ENCODE results near the gene TBC1D2B.
"Not testable (repeated sequence)": the region's sequence is repeated elsewhere in the genome, so short reads cannot be mapped to it uniquely, and the experiment has no call there.

DNA sequence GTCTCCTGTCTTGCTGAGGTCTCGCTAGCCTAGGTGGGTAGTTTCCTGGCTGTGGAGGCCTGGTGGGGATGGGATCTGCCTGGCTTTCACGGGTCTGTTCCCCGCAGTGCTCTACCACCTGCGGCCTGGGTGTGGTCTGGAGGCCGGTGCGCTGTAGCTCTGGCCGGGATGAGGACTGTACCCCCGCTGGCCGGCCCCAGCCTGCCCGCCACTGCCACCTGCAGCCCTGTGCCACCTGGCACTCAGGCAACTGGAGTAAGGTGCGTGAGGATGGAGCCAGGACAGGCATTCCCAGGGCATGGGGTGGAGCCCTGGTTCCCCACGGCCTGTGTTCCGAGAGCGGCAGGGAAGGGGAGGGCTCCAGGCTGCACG is 89.8 kb downstream of the TBC1D2B start:
- TF ChIP-seq, protein P1, sequence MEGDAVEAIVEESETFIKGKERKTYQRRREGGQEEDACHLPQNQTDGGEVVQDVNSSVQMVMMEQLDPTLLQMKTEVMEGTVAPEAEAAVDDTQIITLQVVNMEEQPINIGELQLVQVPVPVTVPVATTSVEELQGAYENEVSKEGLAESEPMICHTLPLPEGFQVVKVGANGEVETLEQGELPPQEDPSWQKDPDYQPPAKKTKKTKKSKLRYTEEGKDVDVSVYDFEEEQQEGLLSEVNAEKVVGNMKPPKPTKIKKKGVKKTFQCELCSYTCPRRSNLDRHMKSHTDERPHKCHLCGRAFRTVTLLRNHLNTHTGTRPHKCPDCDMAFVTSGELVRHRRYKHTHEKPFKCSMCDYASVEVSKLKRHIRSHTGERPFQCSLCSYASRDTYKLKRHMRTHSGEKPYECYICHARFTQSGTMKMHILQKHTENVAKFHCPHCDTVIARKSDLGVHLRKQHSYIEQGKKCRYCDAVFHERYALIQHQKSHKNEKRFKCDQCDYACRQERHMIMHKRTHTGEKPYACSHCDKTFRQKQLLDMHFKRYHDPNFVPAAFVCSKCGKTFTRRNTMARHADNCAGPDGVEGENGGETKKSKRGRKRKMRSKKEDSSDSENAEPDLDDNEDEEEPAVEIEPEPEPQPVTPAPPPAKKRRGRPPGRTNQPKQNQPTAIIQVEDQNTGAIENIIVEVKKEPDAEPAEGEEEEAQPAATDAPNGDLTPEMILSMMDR (IDR thresholded peaks at IDR 0.05; ENCODE audit: low read depth, low read length, missing input control), result not testable (repeated sequence)
- not testable (repeated sequence) for TF ChIP-seq EGR1 (IDR thresholded peaks at IDR 0.05; ENCODE audit: low read depth in 2 of 2); RXRA (IDR thresholded peaks at IDR 0.05); FOXA1 (IDR thresholded peaks at IDR 0.05); GABPA (IDR thresholded peaks at IDR 0.05 in 1 of 2, conservative IDR thresholded peaks at IDR 0.05 in 1 of 2); FOXA2 (IDR thresholded peaks at IDR 0.05); SP1 (IDR thresholded peaks at IDR 0.05); HNF4G (IDR thresholded peaks at IDR 0.05); JUND (IDR thresholded peaks at IDR 0.05); YY1 (IDR thresholded peaks at IDR 0.05); RAD21 (IDR thresholded peaks at IDR 0.05)
- TF ChIP-seq, protein P2, sequence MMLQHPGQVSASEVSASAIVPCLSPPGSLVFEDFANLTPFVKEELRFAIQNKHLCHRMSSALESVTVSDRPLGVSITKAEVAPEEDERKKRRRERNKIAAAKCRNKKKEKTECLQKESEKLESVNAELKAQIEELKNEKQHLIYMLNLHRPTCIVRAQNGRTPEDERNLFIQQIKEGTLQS (IDR thresholded peaks at IDR 0.05), result not testable (repeated sequence)
- TF ChIP-seq, protein P3, sequence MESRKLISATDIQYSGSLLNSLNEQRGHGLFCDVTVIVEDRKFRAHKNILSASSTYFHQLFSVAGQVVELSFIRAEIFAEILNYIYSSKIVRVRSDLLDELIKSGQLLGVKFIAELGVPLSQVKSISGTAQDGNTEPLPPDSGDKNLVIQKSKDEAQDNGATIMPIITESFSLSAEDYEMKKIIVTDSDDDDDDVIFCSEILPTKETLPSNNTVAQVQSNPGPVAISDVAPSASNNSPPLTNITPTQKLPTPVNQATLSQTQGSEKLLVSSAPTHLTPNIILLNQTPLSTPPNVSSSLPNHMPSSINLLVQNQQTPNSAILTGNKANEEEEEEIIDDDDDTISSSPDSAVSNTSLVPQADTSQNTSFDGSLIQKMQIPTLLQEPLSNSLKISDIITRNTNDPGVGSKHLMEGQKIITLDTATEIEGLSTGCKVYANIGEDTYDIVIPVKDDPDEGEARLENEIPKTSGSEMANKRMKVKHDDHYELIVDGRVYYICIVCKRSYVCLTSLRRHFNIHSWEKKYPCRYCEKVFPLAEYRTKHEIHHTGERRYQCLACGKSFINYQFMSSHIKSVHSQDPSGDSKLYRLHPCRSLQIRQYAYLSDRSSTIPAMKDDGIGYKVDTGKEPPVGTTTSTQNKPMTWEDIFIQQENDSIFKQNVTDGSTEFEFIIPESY (IDR thresholded peaks at IDR 0.05), result not testable (repeated sequence)
- TF ChIP-seq, protein P4, sequence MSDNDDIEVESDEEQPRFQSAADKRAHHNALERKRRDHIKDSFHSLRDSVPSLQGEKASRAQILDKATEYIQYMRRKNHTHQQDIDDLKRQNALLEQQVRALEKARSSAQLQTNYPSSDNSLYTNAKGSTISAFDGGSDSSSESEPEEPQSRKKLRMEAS (IDR thresholded peaks at IDR 0.05), result not testable (repeated sequence)

Data from liver (tissue), 3 donors.